Stimulated activated CD8-positive, alpha-beta memory T cell treated with anti-CD3 and anti-CD28 coated beads, Interleukin-12 subunit alpha, Interleukin-12 subunit beta, amount 100 ng/mL, for 24 hours (primary cell): ENCODE measurements around the gene TEFM.
"Not testable (repeated sequence)": the region's sequence is repeated elsewhere in the genome, so short reads cannot be mapped to it uniquely, and the experiment has no call there.

ENCODE experiments used
- DNase-seq: peaks from one replicate; pipeline ENCODE4 v3.0.0-alpha.2; 2020; ENCODE audit errors: extremely low read depth

The TEFM gene, protein sequence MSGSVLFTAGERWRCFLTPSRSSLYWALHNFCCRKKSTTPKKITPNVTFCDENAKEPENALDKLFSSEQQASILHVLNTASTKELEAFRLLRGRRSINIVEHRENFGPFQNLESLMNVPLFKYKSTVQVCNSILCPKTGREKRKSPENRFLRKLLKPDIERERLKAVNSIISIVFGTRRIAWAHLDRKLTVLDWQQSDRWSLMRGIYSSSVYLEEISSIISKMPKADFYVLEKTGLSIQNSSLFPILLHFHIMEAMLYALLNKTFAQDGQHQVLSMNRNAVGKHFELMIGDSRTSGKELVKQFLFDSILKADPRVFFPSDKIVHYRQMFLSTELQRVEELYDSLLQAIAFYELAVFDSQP

DNA sequence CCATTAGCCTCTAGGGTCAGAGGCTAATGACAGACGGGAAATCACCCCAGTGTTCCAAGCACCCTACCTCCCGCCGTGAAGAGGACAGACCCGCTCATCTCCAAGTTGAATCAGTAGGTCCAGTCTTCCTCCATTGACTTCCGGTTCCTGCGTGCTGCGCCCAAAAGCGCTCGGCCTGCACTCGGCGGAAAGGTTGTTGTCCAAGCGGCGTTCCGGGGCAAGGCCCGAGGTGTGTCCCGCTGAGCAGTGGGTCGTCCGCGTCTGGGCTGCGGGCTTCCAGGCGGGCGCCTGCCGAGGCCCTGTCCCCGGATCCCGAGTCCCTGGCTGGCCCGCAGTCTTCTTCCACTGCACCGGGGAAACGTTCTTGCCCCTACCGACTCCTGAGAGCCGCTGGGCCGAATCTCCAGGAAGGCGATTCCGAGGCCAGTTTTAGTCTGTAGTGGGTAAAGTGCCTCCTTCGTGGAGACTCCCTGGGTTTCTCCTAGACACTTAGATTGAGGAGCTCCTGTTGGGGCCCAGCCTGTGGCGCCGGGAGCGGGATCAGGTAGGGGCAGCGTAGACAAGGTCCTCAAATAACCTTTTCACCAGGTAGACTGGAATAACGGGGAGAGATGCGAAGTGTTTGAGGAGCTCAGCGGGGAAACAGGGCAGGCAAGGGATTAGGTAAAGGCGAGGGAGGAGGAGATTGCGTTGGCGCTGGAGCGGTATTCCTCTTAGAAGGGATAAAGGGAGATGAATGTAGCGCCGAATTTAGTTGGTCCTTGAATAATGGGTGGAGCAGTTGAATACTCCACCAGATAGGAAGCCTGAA, at the start of gene TEFM:
Gene TEFM, minus strand, starts transcription at position 138 of the 811 bp plus-strand sequence. Its CDS starts 40 bp downstream, at position 98.
- DNase-seq, result peak; percentile 72

DNA sequence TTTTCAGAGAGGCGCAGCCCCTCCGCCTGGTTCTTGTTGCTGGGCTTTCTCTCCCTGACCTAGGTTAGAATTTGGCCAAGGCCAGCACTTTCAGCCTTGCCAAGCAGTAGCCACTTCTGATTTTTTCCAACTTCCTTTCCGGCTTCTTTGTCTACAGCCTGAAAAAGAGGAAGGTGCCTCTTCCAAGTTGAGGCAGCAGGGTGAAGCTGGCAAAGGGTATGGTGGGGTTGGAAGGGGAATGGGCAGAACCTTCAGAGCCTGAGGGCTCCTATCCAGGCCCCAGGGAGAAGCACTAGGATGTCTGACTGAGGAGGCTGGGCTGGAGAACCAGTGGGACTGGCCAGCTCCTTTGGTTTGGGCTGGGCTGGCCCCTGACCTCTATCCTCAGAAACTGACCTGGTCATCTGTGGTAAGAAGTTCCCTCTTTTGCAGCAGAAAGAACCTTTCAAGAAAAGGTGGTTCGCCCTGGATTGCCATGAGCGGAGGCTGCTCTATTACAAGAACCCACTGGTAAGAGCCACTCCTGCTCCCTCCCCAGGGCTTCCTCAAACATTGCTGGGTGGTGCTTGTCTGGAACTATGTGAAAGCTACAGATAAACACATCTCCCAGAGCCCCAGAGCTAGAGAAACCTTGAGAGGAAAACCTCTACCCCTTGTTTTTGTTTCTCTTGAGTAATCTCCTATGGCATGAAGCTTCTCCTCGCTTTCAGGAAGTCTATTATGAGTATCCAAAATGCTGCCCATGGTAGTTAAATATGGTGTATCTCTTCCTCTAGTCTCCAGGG, 48.2 kb upstream of the TEFM start:
- no peak for DNase-seq

DNA sequence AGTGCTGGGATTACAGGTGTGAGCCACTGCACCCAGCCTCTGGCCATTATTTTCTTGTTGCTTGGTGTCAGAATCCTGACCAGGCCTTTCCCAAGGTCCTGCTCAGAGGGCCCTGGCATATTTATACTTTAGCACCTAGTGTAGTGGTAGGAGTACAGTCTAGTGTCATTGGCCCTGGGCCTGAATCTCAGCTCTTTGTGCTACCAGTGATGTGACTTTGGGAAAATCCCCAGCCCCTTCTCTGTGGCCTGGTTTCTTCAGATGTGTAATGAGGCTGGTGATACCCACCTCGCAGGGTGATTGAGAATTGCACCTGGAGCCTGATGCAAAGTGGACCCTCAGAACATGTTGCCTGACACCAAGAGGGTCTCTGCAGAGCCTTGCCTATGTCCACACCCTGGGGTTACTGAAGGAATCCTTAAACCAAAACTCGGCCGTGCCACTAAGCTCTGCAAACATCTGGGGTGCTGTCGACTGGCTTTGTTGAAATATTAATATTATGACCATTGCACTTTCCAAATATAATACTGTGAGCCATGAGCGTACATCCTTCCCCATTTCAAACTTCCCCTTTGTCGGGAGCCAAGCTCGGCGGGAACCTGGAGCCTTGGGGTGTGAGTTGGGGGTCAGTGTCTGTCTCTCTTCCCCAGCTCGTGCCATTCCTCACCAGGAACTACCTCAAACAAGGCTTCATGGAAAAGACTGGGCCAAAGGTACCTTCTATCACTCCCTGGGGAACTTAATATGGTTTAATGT, 46.8 kb upstream of the TEFM start:
- DNase-seq, result no peak

DNA sequence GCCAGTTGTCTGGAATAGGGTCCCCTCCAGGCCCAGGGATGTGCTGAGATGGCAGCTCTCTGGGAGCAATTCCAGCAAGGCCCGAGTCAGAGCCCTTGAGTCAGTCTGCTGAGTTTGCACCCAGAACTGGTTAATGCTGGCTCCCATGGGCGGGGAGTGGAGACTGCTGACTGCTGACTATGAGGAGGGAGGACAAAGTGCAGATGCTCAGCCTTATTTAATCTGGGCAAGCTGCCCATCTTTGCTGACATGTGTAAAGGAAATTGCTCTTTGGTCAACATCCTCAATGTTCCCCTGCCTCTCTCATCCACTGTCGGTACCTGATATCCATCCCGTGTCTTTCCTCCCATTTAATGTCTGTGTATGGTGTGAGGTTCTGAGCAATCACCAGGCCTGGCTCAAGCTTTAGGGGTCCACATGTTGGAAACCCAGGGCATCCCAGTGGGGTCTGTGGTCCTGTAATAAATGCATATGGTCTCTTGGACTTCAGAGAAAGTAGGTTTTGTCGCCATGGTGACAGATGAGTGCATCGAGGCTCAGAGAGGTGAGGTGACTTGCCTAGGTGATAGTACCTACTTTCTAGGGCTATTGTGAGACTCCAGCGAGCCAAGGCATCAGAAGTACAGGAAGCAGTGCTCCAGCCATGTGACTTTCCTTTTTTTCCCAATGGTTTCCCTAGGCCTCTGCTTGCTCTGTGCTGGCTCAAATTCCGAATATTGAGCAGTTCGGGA, 44.8 kb upstream of the TEFM start:
- no peak for DNase-seq

DNA sequence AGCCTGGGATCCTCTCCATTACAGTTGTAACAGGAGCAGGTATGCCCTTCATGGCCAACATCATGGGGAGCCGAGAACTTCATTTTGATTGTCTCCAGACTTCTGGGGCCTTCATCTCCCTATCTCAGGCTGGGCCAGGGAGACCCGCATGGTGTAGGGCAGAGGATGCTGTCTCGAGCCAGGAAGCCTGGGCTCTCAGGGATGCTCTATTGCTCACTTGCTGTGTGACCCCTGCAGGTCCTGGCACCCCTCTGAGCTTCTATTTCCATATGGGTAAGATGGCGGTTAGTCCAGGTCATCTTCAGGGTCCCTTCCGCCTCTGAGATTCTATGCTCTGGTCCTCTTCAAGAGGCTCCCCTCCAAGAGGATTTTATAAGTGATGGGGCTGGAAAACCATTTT, 44.2 kb upstream of the TEFM start:
- no peak for DNase-seq

DNA sequence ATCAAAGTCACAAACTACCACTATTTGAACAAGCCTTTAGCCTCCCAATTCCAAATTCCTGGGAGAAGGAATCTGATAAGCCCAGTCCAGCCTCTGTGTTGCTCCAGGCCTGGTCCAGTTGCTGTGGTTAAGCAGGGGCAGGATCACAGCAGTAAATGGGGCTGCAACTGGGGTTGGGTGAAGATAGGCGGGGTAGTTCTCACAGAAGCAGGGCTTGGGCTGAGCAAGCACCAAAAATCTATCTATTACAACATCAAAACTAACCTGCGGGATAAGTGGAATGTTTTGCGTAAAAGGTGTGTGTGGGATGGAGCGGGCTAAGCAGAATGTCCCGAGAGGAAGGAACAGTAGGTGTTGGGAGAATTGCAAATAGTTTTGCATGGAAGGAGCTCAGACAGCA, 41.8 kb upstream of the TEFM start:
- no peak for DNase-seq

DNA sequence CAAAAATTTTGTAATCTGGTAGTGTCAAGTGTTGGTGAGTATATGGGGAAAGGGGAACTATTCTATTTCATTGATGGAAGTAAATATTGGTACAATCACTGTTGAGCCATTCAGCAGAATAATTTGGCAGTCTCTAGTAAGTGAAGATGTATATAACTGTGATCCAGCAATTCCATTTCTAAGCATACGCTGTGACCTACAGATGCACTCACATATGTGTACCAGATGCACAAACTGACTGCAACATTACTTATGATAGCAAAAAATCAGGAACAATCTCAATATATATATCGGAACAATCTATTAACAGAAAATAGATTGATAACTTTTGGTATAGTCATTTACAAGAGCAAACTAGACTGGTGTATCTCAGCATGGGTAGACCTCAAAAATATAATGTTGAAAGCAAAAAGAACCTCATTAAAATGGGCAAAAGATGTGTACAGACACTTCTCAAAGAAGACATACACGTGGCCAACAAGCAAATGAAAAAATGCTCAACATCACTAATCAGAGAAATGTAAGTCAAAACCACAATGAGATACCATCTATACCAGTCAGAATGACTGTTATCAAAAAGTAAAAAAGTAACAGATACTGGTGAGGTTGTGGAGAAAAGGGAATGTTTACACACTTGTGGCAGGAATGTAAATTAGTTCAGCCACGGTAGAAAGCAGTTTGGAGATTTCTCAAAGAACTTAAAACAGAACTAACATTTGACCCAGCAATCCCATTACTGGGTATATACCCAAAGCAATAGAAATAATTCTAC, 36.5 kb upstream of the TEFM start:
- DNase-seq, result no peak

DNA sequence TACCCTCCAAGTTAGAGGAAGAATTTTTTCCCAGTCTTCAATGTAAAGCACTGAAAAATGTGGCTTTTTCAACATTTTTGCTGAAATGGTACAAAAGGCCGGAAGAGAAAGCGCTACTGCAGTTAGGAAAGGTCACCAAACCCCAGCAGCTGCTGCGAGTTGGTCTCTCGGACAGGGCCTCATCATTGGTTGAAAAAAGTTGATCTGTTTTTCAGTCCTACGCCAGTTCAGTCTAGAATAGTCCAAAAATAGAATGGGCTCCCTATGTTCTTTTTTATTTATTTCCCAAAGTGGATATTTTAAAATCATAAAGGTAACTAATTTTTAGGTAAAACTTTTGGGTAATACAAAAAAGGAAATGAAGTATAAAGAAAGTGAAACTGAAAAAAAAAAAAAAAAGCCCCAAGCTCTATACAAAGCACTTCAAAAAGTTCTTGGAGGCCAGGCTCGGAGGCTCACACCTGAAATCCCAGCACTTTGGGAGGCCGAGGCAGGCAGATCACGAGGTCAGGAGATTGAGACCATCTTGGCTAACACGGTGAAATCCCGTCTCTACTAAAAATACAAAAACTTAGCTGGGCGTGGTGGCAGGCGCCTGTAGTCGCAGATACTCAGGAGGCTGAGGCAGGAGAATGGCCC, 33.1 kb upstream of the TEFM start:
- DNase-seq, result no peak

DNA sequence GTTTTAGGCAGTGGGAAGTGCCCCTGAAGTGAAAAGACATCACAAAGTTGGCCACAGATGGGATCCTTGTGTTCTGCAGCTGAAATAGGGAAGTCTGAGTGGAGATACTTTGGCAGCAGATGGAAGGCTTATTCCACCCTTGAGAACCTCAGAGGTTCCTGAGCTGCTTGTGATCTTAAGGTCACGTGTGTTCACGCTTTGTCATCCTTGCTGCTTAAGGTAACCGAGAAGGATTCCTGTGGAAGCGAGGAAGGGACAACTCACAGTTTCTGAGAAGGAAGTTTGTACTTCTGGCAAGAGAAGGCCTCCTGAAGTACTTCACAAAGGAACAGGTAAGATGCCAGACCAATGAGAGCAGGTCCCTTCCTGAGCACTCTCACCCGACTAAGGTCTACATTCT, 27.9 kb upstream of the TEFM start:
- DNase-seq, result no peak

DNA sequence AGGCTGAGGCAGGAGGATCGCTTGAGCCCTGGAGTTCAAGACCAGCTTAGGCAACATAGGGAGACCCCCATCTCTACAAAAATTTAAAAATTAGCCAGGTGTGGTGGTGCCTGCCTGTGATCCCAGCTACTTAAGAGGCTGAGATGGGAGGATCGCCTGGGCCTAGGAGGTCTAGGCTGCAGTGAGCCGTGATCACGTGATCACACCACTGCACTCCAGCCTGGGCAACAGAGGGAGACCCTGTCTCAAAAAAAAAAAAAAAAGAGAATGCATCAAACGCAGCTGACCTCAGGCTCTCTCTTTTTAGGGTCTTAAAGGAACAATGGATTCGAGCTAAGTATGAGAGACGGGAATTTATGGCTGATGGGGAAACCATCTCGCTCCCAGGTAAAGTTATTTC, 25.5 kb upstream of the TEFM start:
- DNase-seq, result not testable (repeated sequence)

DNA sequence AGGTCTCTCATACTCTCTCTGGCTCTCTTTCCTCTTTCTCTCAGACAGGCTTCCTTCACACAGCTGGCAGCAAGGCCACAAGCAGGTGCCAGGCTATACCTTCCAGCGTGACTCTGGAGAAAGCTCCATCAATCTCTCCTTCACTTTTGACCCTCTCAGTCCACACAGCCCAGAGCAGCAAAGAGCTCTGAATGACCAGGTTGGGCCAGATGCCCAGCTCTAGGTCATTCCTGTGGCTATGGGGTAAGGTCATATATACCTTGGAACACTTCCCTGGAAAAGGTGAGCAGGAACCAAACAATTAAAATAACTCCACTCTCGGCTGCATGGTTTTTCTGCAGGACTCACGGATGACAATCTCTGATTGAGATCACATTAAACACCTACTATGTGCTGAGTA, 24.5 kb upstream of the TEFM start:
- no peak for DNase-seq

DNA sequence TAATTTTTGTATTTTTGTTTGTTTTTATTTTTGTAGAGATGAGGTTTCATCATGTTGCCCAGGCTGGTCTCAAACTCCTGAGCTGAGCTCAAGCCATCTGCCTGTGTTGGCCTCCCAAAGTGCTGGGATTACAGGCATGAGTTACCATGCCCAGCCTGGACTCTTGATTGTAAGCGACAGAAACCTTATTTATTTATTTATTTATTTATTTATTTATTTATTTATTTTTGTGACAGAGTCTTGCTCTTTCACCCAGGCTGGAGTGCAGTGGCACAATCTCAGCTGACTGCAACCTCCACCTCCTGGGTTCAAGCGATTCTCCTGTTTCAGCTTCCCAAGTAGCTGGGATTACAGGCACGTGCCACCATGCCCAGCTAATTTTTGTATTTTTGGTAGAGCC, 23.8 kb upstream of the TEFM start:
- DNase-seq, result not testable (repeated sequence)

DNA sequence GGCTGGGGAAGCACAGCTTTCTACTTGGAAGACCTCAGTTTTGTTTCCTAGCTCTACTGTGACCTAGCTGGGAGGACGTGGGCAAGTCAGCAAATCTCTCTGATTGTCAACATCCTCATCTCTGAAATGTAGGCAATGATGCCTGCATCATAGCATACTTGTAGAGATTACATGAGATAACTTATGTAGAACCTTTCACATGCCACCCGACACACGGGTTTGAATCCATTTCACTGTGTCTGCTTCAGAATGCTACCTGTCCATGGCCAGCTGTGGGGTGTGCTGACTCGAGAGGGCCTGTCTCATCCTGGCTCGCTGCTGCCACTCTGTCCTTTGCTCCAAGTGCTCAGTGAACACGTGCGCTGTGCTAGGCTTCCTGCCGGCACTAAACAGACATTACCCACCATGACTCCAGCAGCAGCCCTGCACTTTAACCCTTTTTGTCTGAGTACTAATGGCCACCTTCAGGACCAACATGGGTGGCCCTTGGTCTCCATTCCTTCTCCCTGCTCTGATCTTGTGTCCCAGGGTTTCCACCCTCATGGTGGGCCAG, 23.1 kb upstream of the TEFM start:
- DNase-seq, result no peak

DNA sequence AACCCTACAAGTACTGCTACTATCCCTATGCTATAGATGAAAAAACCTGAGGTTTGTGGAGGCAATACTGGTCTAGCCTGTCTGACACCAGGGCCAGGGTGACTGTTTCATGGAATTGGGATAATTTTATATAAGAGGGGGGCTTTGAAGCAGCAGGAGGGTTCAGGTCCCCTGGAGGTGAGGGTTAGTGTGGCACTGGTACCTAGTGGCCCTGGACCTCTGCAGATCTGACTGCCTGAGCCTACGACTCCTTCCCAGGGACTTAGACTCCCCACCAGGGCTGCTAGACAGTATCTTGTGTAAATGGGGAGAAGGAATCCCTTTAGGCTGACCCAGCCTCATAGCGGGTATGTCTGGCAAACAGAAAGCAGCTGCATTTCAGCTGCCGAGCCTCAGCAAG, 22.5 kb upstream of the TEFM start:
- DNase-seq, result no peak

DNA sequence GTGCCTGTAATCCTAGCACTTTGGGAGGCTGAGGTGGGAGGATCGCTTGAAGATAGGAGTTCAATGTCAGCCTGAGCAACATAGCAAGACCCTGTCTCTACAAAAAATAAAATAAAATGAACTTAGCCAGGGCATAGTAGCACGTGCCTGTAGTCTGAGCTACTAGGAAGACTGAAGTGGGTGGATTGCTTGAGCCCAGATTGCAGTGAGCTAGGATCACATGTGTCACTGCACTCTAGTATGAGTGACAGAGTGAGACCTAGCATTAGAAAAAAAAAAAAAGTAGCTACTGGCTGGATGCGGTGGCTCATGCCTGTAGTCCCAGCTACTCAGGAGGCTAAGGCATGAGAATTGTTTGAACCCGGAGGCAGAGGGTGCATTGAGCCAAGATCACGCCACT, 21.7 kb upstream of the TEFM start:
- no peak for DNase-seq

DNA sequence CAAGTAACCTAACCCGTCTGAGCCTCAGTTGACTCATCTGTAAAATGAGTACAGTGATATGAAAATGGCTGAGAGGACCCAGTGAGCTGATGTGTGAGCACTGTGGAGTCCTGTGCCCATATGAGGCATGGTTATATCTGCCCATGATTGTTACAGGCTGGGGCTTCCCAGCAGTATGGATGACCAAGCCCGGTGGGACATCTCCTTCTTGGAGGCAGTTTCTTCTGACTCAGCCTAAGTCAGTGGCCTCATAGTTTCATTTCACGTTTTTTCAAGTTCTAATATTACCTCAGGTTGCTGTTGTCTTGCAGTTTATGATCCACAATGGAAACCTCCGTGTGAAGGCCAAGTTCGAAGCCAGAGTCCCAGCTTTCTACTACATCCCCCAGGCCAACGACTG, 20.5 kb upstream of the TEFM start:
- DNase-seq, result no peak

DNA sequence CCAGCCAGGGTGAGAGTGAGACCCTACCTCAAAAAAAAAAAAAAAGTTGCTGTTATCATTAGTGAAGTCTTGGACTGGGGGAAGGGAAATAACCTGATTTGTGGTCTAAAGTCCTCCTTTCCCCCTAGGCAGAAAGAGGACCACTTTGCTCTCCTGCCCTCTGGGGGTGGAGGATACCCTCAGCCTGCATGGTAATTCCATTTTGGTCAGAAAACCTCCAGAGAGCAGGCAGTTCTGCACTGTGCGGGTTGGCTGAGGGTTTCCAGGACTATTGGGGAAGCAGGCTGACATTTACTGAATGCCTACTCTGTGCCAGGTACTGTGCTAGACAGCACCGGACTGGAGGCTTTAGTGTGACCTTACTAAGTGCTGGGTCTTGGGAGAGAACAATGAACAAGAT, 18.3 kb upstream of the TEFM start:
- no peak for DNase-seq

DNA sequence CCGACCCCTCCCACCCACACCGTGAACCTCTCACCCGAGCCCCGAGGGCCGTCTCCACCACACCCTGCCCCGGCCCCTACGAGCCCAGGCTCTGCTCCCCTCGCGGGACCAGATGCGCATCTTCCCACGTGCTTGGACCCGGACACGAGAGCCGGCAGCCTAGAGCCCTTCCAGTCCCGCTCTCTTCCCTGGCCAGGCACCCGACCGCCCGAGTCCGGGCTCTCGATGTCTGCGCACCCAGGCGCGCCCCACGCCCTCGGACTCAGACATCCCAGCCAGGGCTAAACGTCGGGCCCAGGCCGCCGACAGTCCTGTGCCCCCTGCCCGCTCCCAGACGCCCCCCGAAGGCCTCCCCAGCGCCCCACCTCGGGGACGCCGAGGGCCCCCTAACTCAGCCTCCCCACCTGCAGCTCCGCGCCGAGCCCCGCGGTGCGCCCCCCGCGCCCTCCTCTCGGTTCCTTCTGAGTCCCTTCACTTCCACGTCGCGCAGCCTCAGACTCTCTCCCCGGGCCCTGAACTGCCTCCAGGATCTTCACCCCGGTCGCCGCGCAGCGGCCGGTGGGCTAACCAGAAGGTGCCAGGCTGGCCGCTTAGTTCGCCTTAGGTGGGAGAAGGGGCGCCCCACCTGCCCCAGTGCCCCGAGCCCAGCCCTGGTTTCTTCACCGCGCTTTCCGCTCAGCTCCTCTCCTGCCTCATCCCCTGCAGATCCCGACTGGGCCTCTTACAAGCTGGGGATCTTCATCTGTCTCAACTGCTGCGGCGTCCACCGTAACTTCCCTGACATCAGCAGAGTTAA, 16.4 kb upstream of the TEFM start:
- no peak for DNase-seq
